Natural killer cell treated with Interleukin-12 subunit alpha and Interleukin-12 subunit beta and Interleukin-15 and Interleukin-18, amount 100 ng/mL, for 72 hours (primary cell): ENCODE data around the gene SHANK2. TPM values are rescaled to one million over a fixed set of nuclear protein-coding genes. Genes with fewer than 3 reads are reported as not detected.

Experiments
- ATAC-seq, 2 donors: fragments of 150-1000 bp; cut with Tn5 transposase in 1 of 2; sonication (Bioruptor Pico), chemical (Tn5 transposase) in 1 of 2; 2 replicates each; pipeline ENCODE4 v1.10.0; 2021
- DNase-seq: peaks from one replicate; pipeline ENCODE4 v3.0.0; 2022; ENCODE audit warnings: low spot score
- H3K27ac Mint-ChIP-seq, 2 donors: 1 replicate in 1 of 2; 2 replicates in 1 of 2; pipeline ENCODE4 v1.8.0; 2022; ENCODE audit warnings: mixed read lengths in 2 of 2, mild to moderate bottlenecking in 1 of 2, moderate library complexity in 1 of 2
- H3K27me3 Mint-ChIP-seq, 2 donors: 1 replicate in 1 of 2; 2 replicates in 1 of 2; pipeline ENCODE4 v1.8.0; 2022; ENCODE audit warnings: mixed read lengths in 2 of 2
- H3K36me3 Mint-ChIP-seq: one replicate; pipeline ENCODE4 v1.8.0; 2022; ENCODE audit warnings: mixed read lengths
- H3K4me1 Mint-ChIP-seq, 2 donors: 1 replicate in 1 of 2; 2 replicates in 1 of 2; pipeline ENCODE4 v1.8.0; 2022; ENCODE audit warnings: low read depth in 2 of 2, mixed read lengths in 2 of 2, mild to moderate bottlenecking in 1 of 2
- H3K4me3 Mint-ChIP-seq: one replicate; pipeline ENCODE4 v1.8.0; 2022; ENCODE audit warnings: mixed read lengths
- H3K9me3 Mint-ChIP-seq: 2 replicates; pipeline ENCODE4 v1.8.0; 2022; ENCODE audit warnings: mixed read lengths
- total RNA-seq, 2 donors: library from RNA; stranded (reverse); gene quantifications; one replicate each; pipeline ENCODE4 v1.2.3, GENCODE V29; 2022

SHANK2 gene
- total RNA-seq, 2 donors from 2014 or later: 0.11 TPM; not detected in 1

DNA sequence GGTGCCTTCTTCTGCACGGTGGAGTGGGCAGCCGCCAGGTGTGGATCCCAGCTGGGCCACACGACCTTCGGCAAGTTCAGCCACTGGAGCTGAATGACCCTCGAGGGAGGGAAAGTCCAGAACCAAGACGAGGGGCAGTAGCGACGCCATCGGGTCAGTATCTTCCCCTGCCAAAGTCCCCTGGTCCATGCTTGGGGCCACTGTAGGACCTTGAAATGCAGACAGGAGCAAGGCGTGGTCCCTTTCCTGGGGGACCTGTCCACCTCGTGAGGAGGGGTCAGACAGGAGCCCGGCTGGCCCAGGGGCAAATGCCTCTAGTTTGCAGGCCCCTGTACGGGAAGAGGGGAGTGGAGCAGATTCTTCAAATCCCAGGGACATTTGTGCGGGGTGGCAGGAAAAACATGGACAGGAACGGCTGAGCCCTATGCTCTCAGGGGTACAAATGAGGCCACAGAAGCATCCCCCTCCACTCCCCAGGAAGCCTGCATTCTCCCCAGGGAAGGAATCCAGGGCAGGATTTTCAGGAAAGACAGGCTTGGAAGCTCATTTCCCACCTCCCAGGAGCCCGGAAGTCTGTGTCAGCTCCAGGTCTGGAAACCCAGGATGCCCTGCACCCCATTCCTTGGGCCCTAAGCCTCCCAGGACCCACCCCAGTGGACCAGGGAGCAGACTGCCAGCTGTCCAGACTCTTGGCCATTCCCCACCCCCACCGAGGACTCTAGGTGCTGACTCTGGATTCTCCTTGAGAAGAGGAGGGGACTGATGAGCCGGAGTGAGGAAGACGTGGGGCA is 6.6 kb downstream of the SHANK2 start:
- ATAC-seq (no peak), DNase-seq (no peak)
- H3K4me1 Mint-ChIP-seq: no peaks in the 10 kb centered on the region
- no peak overlapping the region for H3K27ac Mint-ChIP-seq
- no peaks in the 10 kb centered on the region for H3K9me3 Mint-ChIP-seq
- no peaks in the 10 kb centered on the region for H3K36me3 Mint-ChIP-seq
- peaks cover 32 to 36% of the 10 kb centered on the region in 2 donors for H3K27me3 Mint-ChIP-seq
- no peak overlapping the region for H3K4me3 Mint-ChIP-seq

DNA sequence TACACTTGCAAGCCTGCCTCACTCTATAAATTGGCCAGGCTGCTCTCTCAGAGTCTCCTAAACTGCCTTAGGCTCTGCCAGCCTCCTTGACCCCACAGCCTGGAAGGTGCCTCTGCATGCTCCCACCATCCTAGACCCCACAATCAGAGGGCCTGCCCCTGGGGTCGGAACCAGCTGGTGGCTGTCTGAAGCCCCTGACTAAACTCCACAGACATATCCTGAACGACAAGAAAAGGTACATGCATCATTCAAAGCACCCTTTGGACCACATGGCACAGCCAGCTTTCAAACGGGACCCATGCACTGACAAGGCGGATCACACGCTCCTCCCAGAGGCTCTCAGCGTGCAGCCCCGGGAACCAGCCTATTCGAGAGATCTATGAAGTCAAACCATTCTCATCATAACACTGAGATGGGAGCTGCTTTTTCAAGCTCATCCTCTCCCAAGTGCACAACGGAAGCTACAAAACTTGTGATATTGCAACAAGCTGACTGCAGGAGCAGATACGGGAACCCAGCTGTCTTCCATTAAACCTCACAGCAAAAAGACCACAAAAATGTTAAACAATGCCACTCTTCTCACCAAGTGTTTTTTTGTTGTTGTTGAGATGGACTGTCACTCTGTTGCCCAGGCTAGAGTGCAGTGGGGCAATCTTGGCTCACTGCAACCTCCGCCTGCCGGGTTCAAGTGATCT is 8.1 kb downstream of the SHANK2 start:
- Mint-ChIP-seq H3K27ac (no peak overlapping the region), H3K27me3 (peaks cover 23 to 24% of the 10 kb centered on the region in 2 donors), H3K9me3 (no peaks in the 10 kb centered on the region), H3K4me1 (no peaks in the 10 kb centered on the region), H3K4me3 (no peak overlapping the region), H3K36me3 (no peaks in the 10 kb centered on the region)
- DNase-seq: no peak
- ATAC-seq: no peak

- Mint-ChIP-seq H3K36me3 (no peaks in the 10 kb centered on the region), H3K9me3 (no peaks in the 10 kb centered on the region), H3K27me3 (peaks cover 16 to 21% of the 10 kb centered on the region in 2 donors), H3K4me3 (no peak overlapping the region), H3K27ac (no peak overlapping the region), H3K4me1 (no peaks in the 10 kb centered on the region)
- no peak for DNase-seq
- ATAC-seq: no peak
Observed at GRCh38 chr11:71242391-71242790, 10.0 kb downstream of the SHANK2 start.

DNA sequence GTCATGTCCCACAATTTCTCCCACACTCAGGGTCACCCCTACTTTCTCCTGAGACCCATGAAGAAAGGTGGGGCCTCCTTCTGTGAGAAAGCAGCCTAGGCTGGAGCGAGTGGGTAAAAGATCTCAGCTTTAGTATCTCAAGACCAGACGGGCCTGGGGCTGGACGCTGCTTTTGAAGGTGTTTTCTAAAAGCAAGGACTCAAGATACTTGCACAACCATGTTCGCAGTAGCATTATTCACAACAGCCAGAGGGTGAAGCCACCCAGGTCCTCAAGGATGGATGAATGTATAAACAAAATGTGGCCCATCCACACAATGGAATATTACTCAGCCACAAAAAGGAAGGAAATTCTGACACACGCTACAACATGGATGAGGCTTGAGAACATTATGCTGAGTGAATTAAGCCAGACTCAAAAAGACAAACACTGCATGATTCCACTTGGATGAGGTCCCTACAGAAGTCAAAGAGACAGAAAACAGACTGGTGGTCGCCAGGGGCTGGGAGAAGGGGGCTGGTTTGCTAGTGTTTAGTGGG is 10.6 kb downstream of the SHANK2 start:
- Mint-ChIP-seq H3K4me3 (no peak overlapping the region), H3K27me3 (peaks cover 16 to 23% of the 10 kb centered on the region in 2 donors), H3K27ac (no peak overlapping the region), H3K9me3 (no peaks in the 10 kb centered on the region), H3K36me3 (no peaks in the 10 kb centered on the region), H3K4me1 (no peaks in the 10 kb centered on the region)
- DNase-seq: no peak
- no peak for ATAC-seq

DNA sequence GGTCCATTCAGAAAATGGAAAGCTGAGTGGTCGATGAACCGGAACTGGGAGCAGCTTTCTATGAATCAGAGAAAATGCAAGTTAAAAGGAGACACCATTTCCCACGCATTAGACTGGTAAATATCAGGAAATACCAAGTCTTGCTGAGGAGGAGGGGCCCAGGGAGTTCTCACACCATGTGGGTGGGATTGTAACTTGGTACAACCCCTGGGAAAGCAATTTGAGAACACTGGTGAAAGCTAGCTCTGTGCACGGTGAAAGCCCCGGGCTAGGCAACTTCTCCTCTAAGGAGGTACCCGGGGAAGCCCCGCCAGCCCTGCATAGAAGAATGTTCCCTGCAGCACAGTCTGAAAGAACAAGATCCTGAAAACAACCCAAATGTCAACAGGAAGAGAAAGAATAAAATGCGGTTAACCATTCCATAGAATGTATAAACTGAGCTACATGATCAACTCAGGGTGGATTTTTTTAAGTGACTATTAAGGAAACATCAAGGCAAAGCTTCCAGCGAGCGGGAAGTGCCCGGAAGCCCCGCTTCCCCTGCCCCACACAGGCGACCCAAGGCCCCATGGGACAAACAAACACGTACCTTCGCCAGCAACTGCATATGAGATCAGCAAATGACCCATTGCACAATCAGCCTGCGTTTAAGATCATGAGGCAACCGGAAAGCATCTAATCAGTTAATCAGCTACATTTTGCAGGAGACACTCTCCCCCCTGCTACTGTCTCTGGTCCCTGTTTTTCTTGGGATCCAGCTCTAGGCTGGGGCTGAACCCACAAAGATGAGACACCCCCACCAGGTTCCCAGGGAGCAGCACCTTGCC is 11.3 kb downstream of the SHANK2 start:
- ATAC-seq (no peak), DNase-seq (no peak)
- no peaks in the 10 kb centered on the region for H3K36me3 Mint-ChIP-seq
- H3K27ac Mint-ChIP-seq: peak overlapping the region in 1 of 2 donors; percentile 11
- H3K4me3 Mint-ChIP-seq: no peak overlapping the region
- H3K4me1 Mint-ChIP-seq: no peaks in the 10 kb centered on the region
- no peaks in the 10 kb centered on the region for H3K9me3 Mint-ChIP-seq
- H3K27me3 Mint-ChIP-seq: peaks cover 16 to 23% of the 10 kb centered on the region in 2 donors

DNA sequence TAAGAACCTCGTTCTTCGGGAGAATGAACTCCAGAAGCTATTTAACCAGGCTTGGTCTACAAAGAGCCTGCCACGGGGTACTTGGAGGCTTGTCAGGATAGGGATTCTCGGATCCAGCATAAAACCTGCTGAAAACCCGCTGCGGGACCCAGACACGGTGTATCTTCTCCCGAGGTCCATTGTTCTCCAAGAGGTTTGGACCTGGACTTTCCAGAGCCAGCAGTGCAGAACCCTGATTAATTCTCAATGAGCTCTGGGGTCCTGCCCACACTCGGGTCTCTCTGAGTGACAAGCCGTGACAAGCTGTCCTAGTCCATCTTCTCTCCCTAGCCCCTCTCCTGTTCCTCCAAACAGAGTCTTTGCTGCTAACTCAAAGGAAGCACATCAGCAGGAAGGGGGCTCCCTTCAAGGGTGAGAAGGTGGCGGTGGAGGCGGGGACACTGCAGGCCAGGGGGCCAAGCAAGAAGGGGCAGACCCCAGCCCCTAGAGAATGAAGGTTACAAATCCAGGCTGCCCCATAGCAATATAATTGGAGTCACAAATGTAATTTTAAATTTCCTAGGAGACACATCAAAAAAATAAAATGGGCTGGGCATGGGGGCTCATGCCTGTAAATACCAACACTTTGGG is 12.2 kb downstream of the SHANK2 start:
- no peaks in the 10 kb centered on the region for H3K4me1 Mint-ChIP-seq
- H3K4me3 Mint-ChIP-seq: no peak overlapping the region
- no peaks in the 10 kb centered on the region for H3K9me3 Mint-ChIP-seq
- no peaks in the 10 kb centered on the region for H3K36me3 Mint-ChIP-seq
- DNase-seq: no peak
- H3K27ac Mint-ChIP-seq: no peak overlapping the region
- no peak for ATAC-seq
- peaks cover 16 to 26% of the 10 kb centered on the region in 2 donors for H3K27me3 Mint-ChIP-seq

- Mint-ChIP-seq H3K27me3 (peaks cover 16 to 28% of the 10 kb centered on the region in 2 donors), H3K4me1 (no peaks in the 10 kb centered on the region), H3K36me3 (no peaks in the 10 kb centered on the region), H3K4me3 (no peak overlapping the region), H3K27ac (no peak overlapping the region), H3K9me3 (no peaks in the 10 kb centered on the region)
- DNase-seq (no peak), ATAC-seq (no peak)
Observed at GRCh38 chr11:71239581-71239980, 12.8 kb downstream of the SHANK2 start.

GRCh38 chr11:71238941-71239340 is 13.4 kb downstream of the SHANK2 start:
- Mint-ChIP-seq H3K27me3 (peaks cover 16 to 24% of the 10 kb centered on the region in 2 donors), H3K9me3 (no peaks in the 10 kb centered on the region), H3K36me3 (no peaks in the 10 kb centered on the region), H3K4me1 (no peaks in the 10 kb centered on the region), H3K4me3 (no peak overlapping the region), H3K27ac (no peak overlapping the region)
- ATAC-seq: no peak
- DNase-seq: no peak

DNA sequence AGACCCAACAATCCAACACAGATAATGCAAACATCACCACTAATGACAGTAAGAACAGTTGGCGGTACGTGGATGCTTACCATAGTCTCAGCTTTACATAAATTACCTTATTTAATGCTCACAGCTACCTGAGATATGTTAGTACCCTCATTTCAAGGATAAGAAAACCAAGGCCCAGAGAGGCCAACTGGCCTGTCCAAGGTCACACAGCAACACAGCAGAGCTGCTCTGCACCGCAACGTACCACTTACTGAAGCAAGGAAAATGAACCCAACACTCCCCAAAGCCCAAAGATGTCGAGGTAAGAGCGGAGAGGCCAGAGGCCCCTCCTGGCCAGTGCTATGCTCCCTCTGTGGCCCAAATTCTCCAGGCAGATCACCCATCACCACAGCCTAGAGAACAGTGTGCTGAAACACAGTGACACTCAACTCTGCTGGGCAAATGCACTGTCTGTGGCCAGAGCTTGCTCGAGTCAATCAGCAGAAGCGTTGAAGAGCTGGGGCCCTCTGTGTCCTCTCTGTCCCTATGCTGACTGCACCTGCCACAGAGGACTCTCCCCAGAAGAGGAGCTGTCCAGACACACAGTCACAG is 14.0 kb downstream of the SHANK2 start:
- H3K27me3 Mint-ChIP-seq: peaks cover 16 to 24% of the 10 kb centered on the region in 2 donors
- H3K9me3 Mint-ChIP-seq: no peaks in the 10 kb centered on the region
- H3K4me1 Mint-ChIP-seq: no peaks in the 10 kb centered on the region
- ATAC-seq: no peak
- H3K36me3 Mint-ChIP-seq: no peaks in the 10 kb centered on the region
- no peak overlapping the region for H3K4me3 Mint-ChIP-seq
- no peak for DNase-seq
- H3K27ac Mint-ChIP-seq: no peak overlapping the region

- H3K27me3 Mint-ChIP-seq: peaks cover 13 to 24% of the 10 kb centered on the region in 2 donors
- no peaks in the 10 kb centered on the region for H3K9me3 Mint-ChIP-seq
Observed at GRCh38 chr11:71237853-71238252, 14.5 kb downstream of the SHANK2 start.

GRCh38 chr11:71236836-71237475 is 15.4 kb downstream of the SHANK2 start:
- no peak for DNase-seq
- no peak for ATAC-seq
- peaks cover 8 to 20% of the 10 kb centered on the region in 2 donors for H3K27me3 Mint-ChIP-seq
- no peaks in the 10 kb centered on the region for H3K36me3 Mint-ChIP-seq
- no peak overlapping the region for H3K27ac Mint-ChIP-seq
- no peak overlapping the region for H3K4me3 Mint-ChIP-seq
- H3K4me1 Mint-ChIP-seq: no peaks in the 10 kb centered on the region
- no peaks in the 10 kb centered on the region for H3K9me3 Mint-ChIP-seq

More at GRCh38 chr11:71237853-71238252, 14.5 kb downstream of the SHANK2 start:
- no peaks in the 10 kb centered on the region for H3K4me1 Mint-ChIP-seq
- no peak overlapping the region for H3K27ac Mint-ChIP-seq
- H3K36me3 Mint-ChIP-seq: no peaks in the 10 kb centered on the region
- DNase-seq (no peak), ATAC-seq (peak in 1 of 2 donors; percentile 48)
- no peak overlapping the region for H3K4me3 Mint-ChIP-seq

GRCh38 chr11:71235719-71236118 is 16.7 kb downstream of the SHANK2 start:
- Mint-ChIP-seq H3K36me3 (no peaks in the 10 kb centered on the region), H3K27me3 (peaks cover under 1 to 14% of the 10 kb centered on the region in 2 donors), H3K4me3 (no peak overlapping the region), H3K4me1 (no peaks in the 10 kb centered on the region), H3K27ac (no peak overlapping the region), H3K9me3 (no peaks in the 10 kb centered on the region)
- no peak for ATAC-seq
- DNase-seq: no peak
